ENCODE data around the gene C22orf39. TPM values are rescaled to one million over a fixed set of nuclear protein-coding genes. Genes with fewer than 3 reads are reported as not detected.

Gene C22orf39
- total RNA-seq, 2 donors from 2014 or later = 27.4 to 31.5 TPM

GRCh38 chr22:19479355-19480172, 32.1 kb upstream of the C22orf39 start, which contains the start of gene CDC45:
Gene CDC45, plus strand, starts transcription at chr22:19479920. Its CDS starts 49 bp downstream, at chr22:19479969.
- peak within 1 kb of the TSS; percentile 98 for H3K27ac ChIP-seq (ENCODE audit: low read depth, low read length)
- H3K4me3 Mint-ChIP-seq = peak within 1 kb of the TSS; percentile 93

GRCh38 chr22:19478901-19479354, 31.4 kb upstream of the C22orf39 start, which contains the start of gene UFD1:
Gene UFD1, minus strand, starts transcription at chr22:19479193. Its CDS starts 108 bp downstream, at chr22:19479085.
- peak; percentile 93 for DNase-seq
- H3K4me3 ChIP-seq (ENCODE audit: low read length) = peak within 1 kb of the TSS; percentile 93
- peaks cover 13% of the 10 kb centered on the region for H3K36me3 Mint-ChIP-seq (ENCODE audit: low read depth)
- peak within 1 kb of the TSS; percentile 98 for H3K27ac ChIP-seq (ENCODE audit: low read depth, low read length)
- no peaks in the 10 kb centered on the region for H3K27me3 Mint-ChIP-seq (ENCODE audit: insufficient read depth)
- H3K9ac ChIP-seq (ENCODE audit: extremely low read depth, low read length, poor library complexity, severe bottlenecking) = peak within 1 kb of the TSS; percentile 99
- H3K4me1 Mint-ChIP-seq = peaks cover 15% of the 10 kb centered on the region
- peak within 1 kb of the TSS; percentile 93 for H3K4me3 Mint-ChIP-seq
- TF ChIP-seq CTCF (conservative IDR thresholded peaks at IDR 0.05) = no peak
- no peaks in the 10 kb centered on the region for H3K4me1 ChIP-seq (ENCODE audit: control insufficient read depth, insufficient read depth, low read length)
- no peaks in the 10 kb centered on the region for H3K27me3 ChIP-seq (ENCODE audit: control insufficient read depth, insufficient read depth, low read length, poor library complexity, severe bottlenecking)
- H3K27ac Mint-ChIP-seq = peak within 1 kb of the TSS; percentile 100
- 0% methylated on average over 14 to 40 of the region's 42 CpGs for WGBS, 2 experiments (ENCODE audit: insufficient coverage in 1 of 2, insufficient read length in 1 of 2)
- H3K36me3 ChIP-seq (ENCODE audit: control insufficient read depth, insufficient read depth, low read length) = peaks cover 27% of the 10 kb centered on the region
- H3K9me3 Mint-ChIP-seq = no peaks in the 10 kb centered on the region
- H3K9me3 ChIP-seq (ENCODE audit: control insufficient read depth, low read length) = no peaks in the 10 kb centered on the region

More at GRCh38 chr22:19479355-19480172, 32.1 kb upstream of the C22orf39 start, which contains the start of gene CDC45:
- Histone ChIP-seq H3K36me3 (ENCODE audit: control insufficient read depth, insufficient read depth, low read length) (peaks cover 30% of the 10 kb centered on the region), H3K4me3 (ENCODE audit: low read length) (peak within 1 kb of the TSS; percentile 93), H3K9ac (ENCODE audit: extremely low read depth, low read length, poor library complexity, severe bottlenecking) (peak within 1 kb of the TSS; percentile 99), H3K9me3 (ENCODE audit: control insufficient read depth, low read length) (no peaks in the 10 kb centered on the region), H3K27me3 (ENCODE audit: control insufficient read depth, insufficient read depth, low read length, poor library complexity, severe bottlenecking) (no peaks in the 10 kb centered on the region), H3K4me1 (ENCODE audit: control insufficient read depth, insufficient read depth, low read length) (no peaks in the 10 kb centered on the region)
- Mint-ChIP-seq H3K36me3 (ENCODE audit: low read depth) (peaks cover 12% of the 10 kb centered on the region), H3K9me3 (no peaks in the 10 kb centered on the region), H3K4me1 (peaks cover 15% of the 10 kb centered on the region), H3K27ac (peak within 1 kb of the TSS; percentile 100), H3K27me3 (ENCODE audit: insufficient read depth) (no peaks in the 10 kb centered on the region)
- TF ChIP-seq CTCF (conservative IDR thresholded peaks at IDR 0.05) = no peak
- 0 to 1% methylated on average over 27 to 50 of the region's 50 CpGs for WGBS, 2 experiments (ENCODE audit: insufficient coverage in 1 of 2, insufficient read length in 1 of 2)
- DNase-seq = peak; percentile 98

- DNase-seq = no peak
- Mint-ChIP-seq H3K9me3 (no peaks in the 10 kb centered on the region), H3K4me1 (peaks cover 15% of the 10 kb centered on the region), H3K27ac (peak overlapping the region; percentile 100), H3K27me3 (ENCODE audit: insufficient read depth) (no peaks in the 10 kb centered on the region), H3K4me3 (peak overlapping the region; percentile 93), H3K36me3 (ENCODE audit: low read depth) (peaks cover 17% of the 10 kb centered on the region)
- Histone ChIP-seq H3K27ac (ENCODE audit: low read depth, low read length) (peak overlapping the region; percentile 98), H3K9me3 (ENCODE audit: control insufficient read depth, low read length) (no peaks in the 10 kb centered on the region), H3K4me3 (ENCODE audit: low read length) (peak overlapping the region; percentile 93), H3K4me1 (ENCODE audit: control insufficient read depth, insufficient read depth, low read length) (no peaks in the 10 kb centered on the region), H3K27me3 (ENCODE audit: control insufficient read depth, insufficient read depth, low read length, poor library complexity, severe bottlenecking) (no peaks in the 10 kb centered on the region), H3K36me3 (ENCODE audit: control insufficient read depth, insufficient read depth, low read length) (peaks cover 26% of the 10 kb centered on the region), H3K9ac (ENCODE audit: extremely low read depth, low read length, poor library complexity, severe bottlenecking) (peak overlapping the region; percentile 99)
- TF ChIP-seq CTCF (conservative IDR thresholded peaks at IDR 0.05) = no peak
- WGBS, 2 experiments (ENCODE audit: insufficient coverage in 1 of 2, insufficient read length in 1 of 2) = 3 to 5% methylated on average over 19 to 31 of the region's 31 CpGs
Observed at GRCh38 chr22:19478045-19478900, 30.8 kb upstream of the C22orf39 start.
